ENCODE results near the gene CYB561D2. TPM values are rescaled to one million over a fixed set of nuclear protein-coding genes. Genes with fewer than 3 reads are reported as not detected.
"Not testable (repeated sequence)": the region's sequence is repeated elsewhere in the genome, so short reads cannot be mapped to it uniquely, and the experiment has no call there.

CYB561D2 gene
- total RNA-seq, result 10 to 100 TPM; 17.8 to 20.1 TPM

- Mint-ChIP-seq H3K4me3 (peak within 1 kb of the TSS; percentile 94), H3K27me3 (no peaks in the 10 kb centered on the region), H3K9me3 (no peaks in the 10 kb centered on the region), H3K4me1 (ENCODE audit: low read depth) (peaks cover 62% of the 10 kb centered on the region), H3K27ac (peak within 1 kb of the TSS; percentile 97), H3K36me3 (peaks cover 21% of the 10 kb centered on the region)
- ChIA-PET POLR2A (interaction anchor here (0.9 to 5.7 kb wide), 9 partner anchors 9 to 220 kb away, joined by 3 to 93 read pairs (median 3); partner anchors contain the start of genes C3orf18, HEMK1, HYAL3 and NAA80), CTCF (interaction anchor here (0.7 to 4.9 kb wide), 10 partner anchors 10 to 265 kb away, joined by 3 to 39 read pairs (median 5); partner anchors contain the start of genes HYAL3, NAA80 and RASSF1)
- peak; percentile 100 for DNase-seq
- intact Hi-C loops (cut with micrococcal nuclease), result loop anchor here (1.0 to 10.0 kb wide), 6 partner anchors 9 to 1154 kb away; partner anchors contain the start of genes CISH, DCAF1, RBM15B and TMEM115
Measured at GRCh38 chr3:50350527-50351322, at the start of gene CYB561D2, which contains the start of gene NPRL2. Gene CYB561D2, plus strand, starts transcription at chr3:50350862. Its CDS starts 572 bp downstream, at chr3:50351434. Gene NPRL2, minus strand, starts transcription at chr3:50350775. Its CDS starts 123 bp downstream, at chr3:50350652.

DNA sequence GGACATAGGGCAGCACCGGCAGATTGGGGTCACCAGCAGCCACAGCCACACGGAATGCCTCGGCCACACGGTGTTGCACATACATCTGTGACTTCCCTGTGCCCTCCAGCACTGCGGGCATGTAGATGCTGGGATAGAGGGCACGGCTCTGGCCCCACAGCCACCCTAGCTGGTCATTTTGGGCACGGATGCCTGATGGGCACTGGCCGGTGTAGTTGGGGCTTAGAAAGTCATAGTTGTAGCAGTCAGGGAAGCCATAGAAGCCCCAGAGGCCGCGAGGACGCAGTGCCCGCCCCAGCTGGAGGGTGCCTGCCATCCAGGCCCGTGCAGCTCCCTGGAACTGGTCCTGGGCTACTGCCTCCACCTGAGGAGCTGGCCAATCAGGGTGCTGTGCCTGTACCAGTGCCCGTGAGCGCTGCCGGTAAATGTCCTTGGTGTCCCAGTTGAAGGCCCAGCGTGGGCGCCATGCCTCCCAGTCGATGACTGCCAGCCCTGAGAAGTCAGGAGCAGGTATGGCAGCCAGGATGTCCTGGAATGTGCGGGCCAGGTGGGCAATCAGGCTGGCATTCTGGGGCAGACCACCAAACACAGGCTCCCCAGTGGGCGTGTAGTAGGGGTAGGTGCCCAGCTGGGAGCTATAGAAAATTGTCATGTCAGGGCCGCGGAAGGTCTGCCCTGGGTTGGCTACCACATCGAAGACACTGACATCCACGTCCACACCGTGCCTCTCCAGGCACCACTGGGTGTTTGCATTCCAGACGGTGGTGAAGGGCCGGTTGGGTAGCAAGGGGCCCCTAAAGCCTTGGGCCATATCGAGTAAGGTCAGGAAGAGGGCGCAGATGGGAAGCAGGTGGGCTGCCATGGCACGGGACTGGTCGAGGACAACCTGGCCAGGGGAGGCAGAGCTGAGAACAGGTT is 48.3 kb upstream of the CYB561D2 start:
- H3K27me3 Mint-ChIP-seq, result no peaks in the 10 kb centered on the region
- no peak overlapping the region for H3K4me3 Mint-ChIP-seq
- H3K9me3 Mint-ChIP-seq, result no peaks in the 10 kb centered on the region
- DNase-seq, result no peak
- ChIA-PET CTCF (interaction anchor here (1.8 kb wide), 1 partner anchor 22 kb away, joined by 7 read pairs; no protein-coding TSS in a partner anchor), POLR2A (interaction anchor here (0.7 kb wide), 1 partner anchor 10 kb away, joined by 3 read pairs; no protein-coding TSS in a partner anchor)
- no peak overlapping the region for H3K27ac Mint-ChIP-seq
- intact Hi-C loops (cut with micrococcal nuclease), result no loop called here
- peaks cover 30% of the 10 kb centered on the region for H3K4me1 Mint-ChIP-seq (ENCODE audit: low read depth)
- no peaks in the 10 kb centered on the region for H3K36me3 Mint-ChIP-seq

DNA sequence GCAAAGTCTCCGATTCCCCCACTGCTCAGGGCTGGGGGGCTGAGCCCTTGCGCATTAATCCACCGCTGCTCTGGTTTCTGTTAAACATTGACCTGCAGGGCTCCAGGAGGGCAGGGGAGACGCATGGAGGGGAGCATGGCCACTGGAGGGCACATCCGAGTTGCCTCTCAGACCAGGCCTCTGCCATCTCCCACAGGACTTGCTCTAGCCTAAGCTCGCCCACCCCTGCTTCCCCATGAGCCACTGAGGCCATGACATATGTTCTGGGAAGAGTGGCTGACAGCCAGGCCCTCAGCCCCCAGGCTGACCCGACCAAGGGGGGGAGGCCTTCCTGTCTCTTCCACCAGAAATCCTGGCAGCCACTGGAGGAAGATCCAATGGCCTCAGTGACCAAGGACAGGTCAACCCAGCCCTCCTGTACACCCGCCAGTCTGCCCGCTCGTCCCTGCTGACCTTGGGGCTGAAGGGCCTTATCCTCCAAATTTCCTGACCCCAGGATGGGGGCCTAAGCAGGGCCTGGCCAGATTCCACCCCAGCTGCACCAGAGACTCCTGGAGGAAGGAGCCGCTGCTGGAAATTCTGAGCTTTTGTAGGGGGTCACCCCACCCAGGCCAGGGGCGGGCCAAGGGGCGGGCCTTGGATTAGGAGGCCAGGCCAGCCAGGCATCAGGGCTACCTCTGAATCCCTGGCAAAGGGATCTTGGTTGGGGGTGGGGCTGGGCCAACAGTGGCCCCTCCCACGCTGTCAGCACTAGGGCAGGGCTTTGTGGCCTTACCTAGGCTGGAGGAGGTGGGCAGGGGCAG is 47.4 kb upstream of the CYB561D2 start, which contains the start of gene HYAL1:
Gene HYAL1, minus strand, starts transcription at position 562 of the 803 bp plus-strand sequence. CDS start 618 bp downstream, outside the sequence.
- no peak for DNase-seq
- Mint-ChIP-seq H3K27ac (no peak within 1 kb of the TSS), H3K36me3 (peaks cover 1% of the 10 kb centered on the region), H3K9me3 (no peaks in the 10 kb centered on the region), H3K4me1 (ENCODE audit: low read depth) (peaks cover 22% of the 10 kb centered on the region), H3K27me3 (no peaks in the 10 kb centered on the region), H3K4me3 (no peak within 1 kb of the TSS)
- CTCF ChIA-PET, result interaction anchor here (1.8 kb wide), 1 partner anchor 21 kb away, joined by 7 read pairs; no protein-coding TSS in a partner anchor
- intact Hi-C loops (cut with micrococcal nuclease), result no loop called here
- POLR2A ChIA-PET, result no interaction called here

DNA sequence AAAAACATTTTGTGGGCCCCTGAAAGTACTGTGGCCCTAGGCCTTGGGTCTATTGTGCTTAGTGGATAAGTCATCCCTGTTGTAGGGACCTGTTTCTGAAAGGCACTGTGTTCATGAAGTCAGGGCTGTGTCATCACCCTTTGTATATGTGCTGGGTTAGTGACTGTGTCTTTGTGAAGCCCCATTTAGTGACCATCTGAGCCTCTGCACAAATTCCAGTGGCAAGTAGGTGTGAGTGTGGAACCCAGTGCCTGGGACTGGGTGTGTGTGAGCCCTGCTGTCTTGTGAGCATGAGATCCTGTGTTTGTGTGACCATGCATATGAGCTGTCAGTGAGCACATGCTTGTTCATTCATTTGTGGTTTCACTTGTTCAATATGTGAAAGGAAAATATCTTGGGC is 46.1 kb upstream of the CYB561D2 start:
- ChIA-PET POLR2A (interaction anchor here (0.9 kb wide), 1 partner anchor 33 kb away, joined by 4 read pairs; no protein-coding TSS in a partner anchor), CTCF (interaction anchor here (1.8 kb wide), 1 partner anchor 19 kb away, joined by 6 read pairs; no protein-coding TSS in a partner anchor)
- intact Hi-C loops (cut with micrococcal nuclease), result loop anchor here (1.0 kb wide), 1 partner anchor 12 kb away; no protein-coding TSS in a partner anchor
- peak; percentile 37 for DNase-seq
- Mint-ChIP-seq H3K4me1 (ENCODE audit: low read depth) (peaks cover 19% of the 10 kb centered on the region), H3K4me3 (no peak overlapping the region), H3K27me3 (no peaks in the 10 kb centered on the region), H3K36me3 (peaks cover 1% of the 10 kb centered on the region), H3K27ac (no peak overlapping the region), H3K9me3 (peaks cover 4% of the 10 kb centered on the region)

- H3K27me3 Mint-ChIP-seq, H3K36me3 Mint-ChIP-seq, POLR2A ChIA-PET: not testable (repeated sequence)
Measured at GRCh38 chr3:50312041-50312440, 38.6 kb upstream of the CYB561D2 start.

DNA sequence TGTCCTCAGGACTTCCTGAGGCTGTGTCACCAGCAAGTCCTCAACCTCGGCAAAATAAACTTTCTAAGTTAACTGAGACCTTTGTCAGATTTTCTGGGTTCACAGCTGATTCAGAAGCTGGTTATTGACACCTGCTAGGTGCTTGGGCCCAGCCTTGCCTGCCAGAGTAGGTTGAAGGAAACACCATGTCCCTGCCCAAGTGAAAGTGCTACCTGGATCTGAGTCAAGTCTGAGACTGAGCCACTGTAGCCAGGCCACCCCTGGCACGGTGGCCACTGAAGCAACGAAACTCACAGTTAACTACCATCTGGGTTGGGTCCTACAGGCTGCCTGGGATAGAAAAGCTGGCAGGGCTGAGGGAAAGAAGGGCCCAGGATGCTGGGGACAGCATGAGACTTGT is 36.3 kb upstream of the CYB561D2 start:
- POLR2A ChIA-PET, result interaction anchor here (1.3 to 1.4 kb wide), 2 partner anchors 15 to 23 kb away, joined by 4 to 5 read pairs; partner anchors contain the start of genes HYAL3 and NAA80
- H3K27ac Mint-ChIP-seq, result no peak overlapping the region

More at GRCh38 chr3:50312041-50312440, 38.6 kb upstream of the CYB561D2 start:
- DNase-seq; H3K27ac Mint-ChIP-seq; CTCF ChIA-PET; intact Hi-C loops (cut with micrococcal nuclease); H3K4me3 Mint-ChIP-seq; H3K9me3 Mint-ChIP-seq: not testable (repeated sequence)
- H3K4me1 Mint-ChIP-seq (ENCODE audit: low read depth), result peaks cover 11% of the 10 kb centered on the region

GRCh38 chr3:50314816-50315215 is 35.8 kb upstream of the CYB561D2 start:
- H3K9me3 Mint-ChIP-seq, result no peaks in the 10 kb centered on the region
- ChIA-PET CTCF (interaction anchor here (1.0 to 2.5 kb wide), 3 partner anchors 10 to 40 kb away, joined by 3 to 13 read pairs (median 3); partner anchors contain the start of gene LSMEM2), POLR2A (interaction anchor here (1.3 to 1.4 kb wide), 2 partner anchors 15 to 22 kb away, joined by 4 to 5 read pairs; partner anchors contain the start of genes HYAL3 and NAA80)
- H3K27me3 Mint-ChIP-seq, result no peaks in the 10 kb centered on the region
- peaks cover 22% of the 10 kb centered on the region for H3K4me1 Mint-ChIP-seq (ENCODE audit: low read depth)
- H3K4me3 Mint-ChIP-seq, result no peak overlapping the region
- intact Hi-C loops (cut with micrococcal nuclease), result no loop called here
- H3K36me3 Mint-ChIP-seq, result peaks cover 3% of the 10 kb centered on the region
- H3K27ac Mint-ChIP-seq, result no peak overlapping the region
- no peak for DNase-seq

More for the DNA sequence above, 36.3 kb upstream of the CYB561D2 start:
- DNase-seq, result no peak
- intact Hi-C loops (cut with micrococcal nuclease), result no loop called here
- H3K27me3 Mint-ChIP-seq, result no peaks in the 10 kb centered on the region
- H3K9me3 Mint-ChIP-seq, result no peaks in the 10 kb centered on the region
- CTCF ChIA-PET, result interaction anchor here (2.5 kb wide), 1 partner anchor 10 kb away, joined by 13 read pairs; no protein-coding TSS in a partner anchor
- H3K4me1 Mint-ChIP-seq (ENCODE audit: low read depth), result peaks cover 18% of the 10 kb centered on the region
- peaks cover 3% of the 10 kb centered on the region for H3K36me3 Mint-ChIP-seq
- H3K4me3 Mint-ChIP-seq, result no peak overlapping the region

- intact Hi-C loops (cut with micrococcal nuclease), result loop anchor here (1.0 kb wide), 1 partner anchor 12 kb away; no protein-coding TSS in a partner anchor
- peak; percentile 82 for DNase-seq
- ChIA-PET POLR2A (no interaction called here), CTCF (interaction anchor here (2.4 kb wide), 1 partner anchor 9 kb away, joined by 8 read pairs; no protein-coding TSS in a partner anchor)
- no peaks in the 10 kb centered on the region for H3K9me3 Mint-ChIP-seq
- peaks cover 29% of the 10 kb centered on the region for H3K4me1 Mint-ChIP-seq (ENCODE audit: low read depth)
- H3K27ac Mint-ChIP-seq, result peak overlapping the region; percentile 81
- H3K4me3 Mint-ChIP-seq, result peak overlapping the region; percentile 20
- no peaks in the 10 kb centered on the region for H3K27me3 Mint-ChIP-seq
- no peaks in the 10 kb centered on the region for H3K36me3 Mint-ChIP-seq
Measured at GRCh38 chr3:50316657-50317242, 33.9 kb upstream of the CYB561D2 start.

- H3K36me3 Mint-ChIP-seq, result no peaks in the 10 kb centered on the region
- peaks cover 29% of the 10 kb centered on the region for H3K4me1 Mint-ChIP-seq (ENCODE audit: low read depth)
- no peak for DNase-seq
- intact Hi-C loops (cut with micrococcal nuclease), result no loop called here
- ChIA-PET POLR2A (interaction anchor here (2.2 kb wide), 1 partner anchor 11 kb away, joined by 7 read pairs; the partner anchor contains the start of gene TUSC2), CTCF (interaction anchor here (2.4 kb wide), 1 partner anchor 9 kb away, joined by 8 read pairs; no protein-coding TSS in a partner anchor)
- no peaks in the 10 kb centered on the region for H3K9me3 Mint-ChIP-seq
- no peaks in the 10 kb centered on the region for H3K27me3 Mint-ChIP-seq
- H3K27ac Mint-ChIP-seq, result peak overlapping the region; percentile 81
- H3K4me3 Mint-ChIP-seq, result no peak overlapping the region
Measured at GRCh38 chr3:50317300-50317699, 33.4 kb upstream of the CYB561D2 start.

- Mint-ChIP-seq H3K27me3 (no peaks in the 10 kb centered on the region), H3K27ac (no peak overlapping the region), H3K4me1 (ENCODE audit: low read depth) (peaks cover 32% of the 10 kb centered on the region), H3K4me3 (no peak overlapping the region), H3K36me3 (no peaks in the 10 kb centered on the region), H3K9me3 (no peaks in the 10 kb centered on the region)
- POLR2A ChIA-PET, result interaction anchor here (1.4 to 2.2 kb wide), 2 partner anchors 10 to 18 kb away, joined by 4 to 7 read pairs; partner anchors contain the start of genes HYAL3, NAA80 and TUSC2
- DNase-seq, result no peak
- intact Hi-C loops (cut with micrococcal nuclease), result no loop called here
- CTCF ChIA-PET, result interaction anchor here (2.4 kb wide), 1 partner anchor 8 kb away, joined by 8 read pairs; no protein-coding TSS in a partner anchor
Measured at GRCh38 chr3:50318163-50318562, 32.5 kb upstream of the CYB561D2 start.

Data from activated CD4-positive, alpha-beta memory T cell treated with anti-CD3 and anti-CD28 coated beads for 36 hours (primary cell).